HG03354 (cell line): ENCODE data around the gene ZBTB8OS.
"Not testable (repeated sequence)": the region's sequence is repeated elsewhere in the genome, so short reads cannot be mapped to it uniquely, and the experiment has no call there.

Source experiments
- ATAC-seq: cut with Tn5 transposase; IDR thresholded peaks from one replicate; pipeline ENCODE4 v1.9.1; 2021; ENCODE audit warnings: mild to moderate bottlenecking; ENCODE audit not compliant: unreplicated experiment, poor library complexity, severe bottlenecking

ZBTB8OS gene

GRCh38 chr1:32651461-32652073 is 1.2 kb upstream of the ZBTB8OS start:
- ATAC-seq, result no peak

DNA sequence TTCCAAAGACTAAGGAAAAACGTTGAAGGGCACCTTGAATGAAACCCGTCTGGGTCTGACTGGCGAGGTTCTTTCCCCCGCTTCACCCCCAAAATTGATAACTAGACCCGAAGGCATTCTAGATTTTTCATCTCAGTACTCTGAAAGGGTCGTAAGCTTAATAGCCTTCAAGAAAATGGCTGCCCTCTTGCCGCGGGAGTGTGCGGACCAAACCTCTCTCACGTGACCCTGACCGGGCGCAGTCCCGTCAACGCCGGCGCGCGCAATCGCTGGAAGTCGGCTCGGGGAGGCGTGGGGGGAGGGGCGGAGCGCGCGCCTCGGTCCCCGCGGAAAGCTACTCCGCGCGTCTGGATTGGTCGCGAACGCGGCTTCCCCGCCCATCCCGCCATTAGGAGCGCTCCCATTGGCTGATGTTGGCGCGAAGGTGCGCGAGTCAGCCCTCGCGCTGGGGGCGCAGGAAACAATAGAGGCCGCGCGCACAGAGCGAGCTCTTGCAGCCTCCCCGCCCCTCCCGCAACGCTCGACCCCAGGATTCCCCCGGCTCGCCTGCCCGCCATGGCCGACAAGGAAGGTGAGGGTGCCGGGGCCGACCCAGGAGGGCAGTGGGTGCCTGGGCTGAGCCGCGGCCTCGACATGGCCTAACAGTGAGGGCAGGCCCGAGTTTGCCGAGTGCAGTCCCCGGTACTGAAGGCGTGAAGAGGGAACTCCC is 556 bp upstream of the ZBTB8OS start, which contains the start of gene RBBP4:
RBBP4 (plus strand) TSS at position 457 of the 709 bp plus-strand sequence; CDS start at position 556, 99 bp downstream.
- peak; percentile 80 for ATAC-seq

- no peak for ATAC-seq
Observed at GRCh38 chr1:32647308-32648134, 2.8 kb downstream of the ZBTB8OS start.

GRCh38 chr1:32644426-32644825 is 5.9 kb downstream of the ZBTB8OS start:
- no peak for ATAC-seq

- not testable (repeated sequence) for ATAC-seq
Observed at GRCh38 chr1:32642292-32642827, 8.0 kb downstream of the ZBTB8OS start.

GRCh38 chr1:32639489-32640075 is 10.8 kb downstream of the ZBTB8OS start:
- no peak for ATAC-seq

GRCh38 chr1:32636914-32637645 is 13.3 kb downstream of the ZBTB8OS start:
- no peak for ATAC-seq

DNA sequence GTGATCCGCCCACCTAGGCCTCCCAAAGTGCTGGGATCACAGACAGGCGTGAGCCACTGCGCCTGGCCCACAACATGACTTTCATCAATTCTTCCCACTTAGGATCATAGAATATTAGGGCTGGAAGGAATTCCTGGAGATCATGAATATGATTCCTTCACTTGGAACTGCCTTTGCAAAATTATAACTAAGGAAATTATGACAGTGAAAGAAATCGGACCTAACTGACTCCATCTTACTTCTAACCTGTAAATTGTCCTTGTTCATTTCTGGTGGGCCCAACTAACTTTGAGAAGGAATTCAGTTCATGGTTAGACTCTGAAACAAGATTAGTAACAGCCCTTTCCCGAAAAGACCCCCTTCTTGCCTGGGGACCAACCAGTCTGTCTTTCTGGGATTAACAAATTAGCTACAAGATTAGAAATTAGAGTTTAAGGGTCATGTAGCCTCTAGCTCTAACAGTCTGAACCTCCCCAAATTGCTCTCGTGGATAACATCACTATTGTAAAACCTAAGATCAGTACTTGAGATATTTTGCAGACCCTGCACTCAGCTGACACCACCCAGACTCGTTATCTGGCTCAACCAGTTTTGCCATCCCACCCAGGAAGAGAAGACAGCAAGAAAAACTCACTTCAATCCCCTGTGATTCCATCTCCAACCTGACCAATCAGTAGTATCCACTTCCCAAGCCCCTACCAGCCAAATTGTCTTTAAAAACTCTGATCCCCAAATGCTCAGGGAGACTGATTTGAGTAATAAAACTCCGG is 14.7 kb downstream of the ZBTB8OS start:
- no peak for ATAC-seq

GRCh38 chr1:32632829-32633228 is 17.5 kb downstream of the ZBTB8OS start:
- no peak for ATAC-seq

GRCh38 chr1:32630173-32630572 is 20.2 kb downstream of the ZBTB8OS start:
- ATAC-seq, result not testable (repeated sequence)

DNA sequence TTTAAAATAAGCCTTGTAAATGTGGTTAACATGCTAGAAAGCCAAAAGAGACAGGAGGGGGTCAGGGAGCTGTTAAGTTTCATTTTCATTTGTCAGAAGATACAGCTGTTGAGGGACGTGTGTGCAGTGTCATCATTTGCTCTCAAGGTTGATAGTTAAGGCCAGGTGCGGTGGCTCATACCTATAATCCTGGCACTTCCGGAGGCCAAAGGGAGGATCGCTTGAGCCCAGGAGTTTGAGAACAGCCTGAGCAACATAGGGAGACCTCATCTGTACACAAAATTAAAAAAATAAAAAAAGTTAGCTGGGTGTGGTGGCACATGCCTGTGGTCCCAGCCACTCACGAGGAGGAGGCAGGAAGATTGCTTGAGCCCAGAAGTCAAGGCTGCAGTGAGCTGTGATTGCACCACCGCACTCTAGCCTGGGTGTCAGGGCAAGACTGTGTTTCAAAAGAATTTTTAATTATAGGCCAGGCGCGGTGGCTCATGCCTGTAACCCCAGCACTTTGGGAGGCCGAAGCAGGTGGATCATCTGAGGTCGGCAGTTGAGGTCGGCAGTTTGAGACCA is 22.7 kb downstream of the ZBTB8OS start:
- ATAC-seq, result peak; percentile 88

GRCh38 chr1:32626176-32626575 is 24.2 kb downstream of the ZBTB8OS start:
- ATAC-seq, result no peak

GRCh38 chr1:32623775-32624174 is 26.6 kb downstream of the ZBTB8OS start:
- ATAC-seq, result no peak

DNA sequence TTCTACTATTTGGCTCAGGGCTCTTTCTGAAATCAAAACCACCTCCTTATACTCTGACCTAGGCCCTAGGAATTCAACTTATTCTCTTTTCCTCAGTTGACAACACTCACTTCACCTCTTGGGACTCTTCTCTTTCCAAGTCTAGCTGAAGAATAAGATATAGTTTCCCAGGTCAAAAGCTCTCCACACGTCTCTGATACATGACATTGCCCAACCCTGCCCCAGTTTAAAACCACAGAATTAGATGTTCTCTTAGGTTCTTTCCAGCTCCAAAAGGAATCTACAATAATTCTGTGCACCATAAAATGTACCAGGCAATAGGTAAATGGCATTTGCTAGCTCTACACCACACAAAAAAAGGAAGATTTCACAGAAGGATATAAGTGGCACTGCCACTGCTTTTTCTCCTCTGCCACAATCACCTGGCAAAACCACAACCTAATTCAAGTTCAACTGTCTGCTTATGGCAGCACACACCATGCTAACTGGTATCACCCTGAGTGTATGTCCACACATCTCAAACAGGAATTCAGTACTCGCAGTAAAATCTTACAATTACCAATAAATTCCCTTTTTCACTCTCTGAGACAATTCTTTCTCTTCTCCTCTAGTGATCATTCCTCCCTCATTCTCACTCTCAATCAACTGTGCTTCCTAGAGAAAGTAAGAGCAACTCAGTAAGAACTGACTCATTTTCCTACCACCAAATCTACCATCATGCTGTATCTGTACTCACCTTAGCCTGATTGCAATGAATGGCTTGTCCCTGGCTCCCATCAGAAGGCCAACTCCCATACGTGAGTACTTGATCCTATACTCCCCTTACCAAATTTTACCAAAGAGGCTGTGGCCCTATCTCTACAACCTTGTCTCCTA is 27.3 kb downstream of the ZBTB8OS start:
- ATAC-seq, result no peak

- ATAC-seq, result no peak
Observed at GRCh38 chr1:32622205-32622604, 28.1 kb downstream of the ZBTB8OS start.

DNA sequence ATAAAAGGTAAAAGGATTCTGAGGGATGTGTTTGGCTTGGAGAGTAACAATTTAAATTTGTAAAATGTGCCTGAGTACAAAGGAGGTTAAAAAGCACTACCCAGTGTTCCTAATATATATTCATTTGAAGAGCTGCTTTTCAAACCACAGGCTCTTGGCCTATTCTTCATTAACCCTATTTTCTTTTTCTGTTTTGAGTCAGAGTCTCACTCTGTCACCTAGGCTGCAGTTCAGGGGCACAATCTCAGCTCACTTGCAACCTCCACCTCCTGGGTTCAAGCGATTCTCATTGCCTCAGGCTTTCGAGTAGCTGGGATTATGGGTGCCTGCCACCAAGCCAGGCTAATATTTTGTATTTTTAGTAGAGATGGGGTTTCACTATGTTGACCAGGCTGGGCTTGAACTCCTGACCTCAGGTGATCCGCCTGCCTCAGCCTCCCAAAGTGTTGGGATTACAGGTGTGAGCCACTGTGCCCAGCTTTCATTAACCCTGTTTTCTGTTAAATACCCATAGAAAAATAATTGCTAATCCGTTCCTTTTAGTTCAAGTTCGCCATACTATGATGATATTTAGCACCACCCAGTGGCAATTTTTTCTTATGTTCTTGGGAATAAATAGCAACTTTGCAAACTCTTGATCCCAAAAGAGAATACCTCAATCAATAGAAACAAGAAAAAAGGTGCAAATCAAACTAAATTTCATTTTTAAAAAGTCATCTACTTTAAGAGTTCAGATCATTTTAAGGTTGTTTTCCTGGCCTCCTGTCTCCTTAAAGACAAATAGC is 30.5 kb downstream of the ZBTB8OS start:
- peak; percentile 71 for ATAC-seq
